Kidney tubule cell (primary cell): ENCODE measurements around the gene ANK2.
"Not testable (repeated sequence)": the region's sequence is repeated elsewhere in the genome, so short reads cannot be mapped to it uniquely, and the experiment has no call there.

ENCODE experiments used
- DNase-seq: peaks from one replicate; pipeline ENCODE4 v3.0.0-alpha.2; 2018; ENCODE audit warnings: low spot score

ANK2 gene

DNA sequence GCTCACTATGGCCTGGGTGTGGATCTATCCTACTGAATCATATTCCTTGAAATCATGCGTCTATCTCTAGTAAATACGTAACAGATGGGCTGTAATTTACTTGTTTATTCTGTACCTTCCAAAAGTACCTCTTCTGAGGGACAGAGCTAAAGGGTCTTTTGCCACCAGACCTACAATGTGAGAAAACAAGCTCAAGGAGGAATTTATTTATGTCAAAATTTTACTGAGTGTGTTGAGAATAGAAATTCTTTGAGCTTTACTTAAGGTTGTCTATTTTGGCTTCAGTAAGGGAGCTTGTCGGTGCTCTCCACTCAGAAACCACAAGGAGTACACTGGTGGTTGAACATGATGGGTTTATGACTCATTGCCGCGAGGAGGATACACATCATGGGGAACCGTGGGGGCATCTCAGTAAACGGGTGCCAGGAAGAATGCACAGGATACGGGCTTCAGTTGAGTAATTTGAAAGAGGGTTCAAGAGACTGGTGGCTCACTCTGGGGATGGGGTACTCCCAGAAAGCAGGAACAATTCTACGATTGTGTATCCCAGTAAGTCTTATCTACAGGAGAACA is 3.0 kb downstream of the ANK2 start:
- DNase-seq, result peak; percentile 64

DNA sequence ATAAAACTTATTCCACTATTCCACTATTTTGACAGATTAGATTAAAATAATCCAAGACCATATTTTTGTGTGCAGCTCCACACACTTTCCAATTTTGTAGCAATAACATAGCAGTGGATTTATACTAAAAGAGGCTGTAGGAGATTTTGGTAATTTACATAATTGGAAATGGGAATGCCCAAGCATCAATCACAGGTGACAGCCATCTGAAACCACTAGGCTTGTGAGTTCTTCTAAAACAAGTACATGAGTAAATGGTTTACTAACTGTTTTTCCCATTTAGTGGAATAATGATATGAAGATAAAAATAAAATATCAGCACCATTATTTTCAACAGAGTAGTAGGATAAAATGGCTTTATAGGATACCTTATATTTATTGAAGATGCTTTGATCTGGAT is 4.4 kb downstream of the ANK2 start:
- DNase-seq, result no peak

DNA sequence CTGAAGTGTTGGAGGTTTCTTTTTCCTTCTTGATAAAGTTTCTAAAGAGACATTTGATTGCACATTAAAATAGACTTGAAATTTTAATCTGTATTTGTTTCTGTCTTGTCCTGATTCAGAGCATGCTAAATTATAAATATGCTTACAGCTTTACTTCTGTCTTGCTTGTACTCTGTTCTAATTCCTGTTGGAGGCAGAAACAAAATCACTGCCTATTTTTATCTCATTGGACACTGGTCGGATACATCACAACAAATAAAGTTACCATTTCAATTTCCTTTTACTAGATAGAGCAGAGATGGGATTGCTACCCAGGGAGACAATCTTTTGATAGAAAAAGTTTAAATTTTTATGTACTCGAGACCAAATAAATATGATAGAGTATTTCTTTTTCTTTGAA is 6.9 kb downstream of the ANK2 start:
- no peak for DNase-seq

DNA sequence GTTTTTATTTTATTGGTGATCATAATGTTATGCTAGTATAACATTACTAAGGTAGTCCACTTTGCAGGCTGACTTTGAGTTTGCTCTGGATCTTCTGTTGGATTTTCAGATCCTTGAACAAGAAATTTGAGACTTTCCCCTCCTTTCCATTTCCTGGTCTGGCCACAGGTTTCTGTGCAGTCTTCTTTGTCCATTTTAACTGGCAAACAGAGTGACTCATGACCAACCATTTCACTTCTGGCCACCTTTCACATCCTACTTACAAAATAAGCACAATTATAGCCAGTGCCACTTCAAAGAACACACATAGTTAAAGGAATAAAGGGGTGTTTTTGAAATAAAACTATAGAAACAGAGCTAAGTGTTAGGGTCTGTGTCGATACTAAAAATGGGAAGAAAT is 8.4 kb downstream of the ANK2 start:
- peak; percentile 74 for DNase-seq

DNA sequence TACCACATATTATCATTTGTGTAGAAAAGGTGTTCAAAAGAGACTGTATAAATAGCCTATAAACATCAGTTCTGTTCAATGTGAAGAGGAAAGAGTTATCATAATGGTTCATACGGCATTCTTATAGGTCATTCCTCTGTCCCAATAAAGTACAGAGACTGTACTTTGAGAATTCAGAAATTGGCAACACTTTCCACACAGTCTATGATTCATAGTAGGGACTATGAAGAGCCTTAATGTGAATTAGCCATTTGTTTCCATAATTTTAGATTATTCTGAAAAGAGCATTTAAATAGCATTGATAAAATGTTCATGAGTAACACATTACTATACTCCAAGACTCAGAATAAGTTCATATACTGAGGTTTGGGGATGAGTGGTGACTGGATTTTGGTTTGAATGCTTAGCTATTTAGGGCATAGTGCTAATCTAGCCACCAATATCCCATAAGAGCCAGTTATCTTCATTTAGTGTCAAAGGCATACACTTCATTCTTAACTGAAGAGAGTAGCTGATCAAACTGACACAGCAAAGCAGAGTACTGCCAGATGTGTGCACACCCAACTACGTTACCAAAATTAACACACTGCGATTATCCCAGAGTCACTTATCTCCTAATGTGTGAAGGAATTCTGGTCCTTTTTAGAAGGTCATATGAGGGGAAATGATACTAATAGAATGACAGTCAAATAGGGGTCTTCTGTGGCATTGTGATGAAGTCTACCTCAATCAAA is 10.2 kb downstream of the ANK2 start:
- no peak for DNase-seq

DNA sequence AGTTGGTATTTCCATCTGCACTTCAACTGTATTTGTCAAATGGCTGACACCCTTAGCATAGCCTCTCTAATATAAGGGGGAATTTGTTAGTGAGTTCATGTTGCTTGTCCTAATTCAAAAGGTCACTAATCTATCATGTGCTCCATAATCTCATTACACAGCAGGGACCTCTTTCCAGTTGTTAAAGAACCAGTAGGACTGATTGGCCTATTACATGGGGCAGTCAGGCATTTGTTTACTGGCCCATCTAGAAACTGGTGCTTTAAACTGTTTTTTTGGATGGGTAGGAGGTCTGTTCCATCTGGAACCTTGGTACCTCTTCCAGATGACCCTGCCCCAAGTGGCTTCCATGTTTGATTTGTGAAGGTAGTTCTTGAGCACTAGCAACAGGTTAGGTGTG is 11.4 kb downstream of the ANK2 start:
- DNase-seq, result no peak

DNA sequence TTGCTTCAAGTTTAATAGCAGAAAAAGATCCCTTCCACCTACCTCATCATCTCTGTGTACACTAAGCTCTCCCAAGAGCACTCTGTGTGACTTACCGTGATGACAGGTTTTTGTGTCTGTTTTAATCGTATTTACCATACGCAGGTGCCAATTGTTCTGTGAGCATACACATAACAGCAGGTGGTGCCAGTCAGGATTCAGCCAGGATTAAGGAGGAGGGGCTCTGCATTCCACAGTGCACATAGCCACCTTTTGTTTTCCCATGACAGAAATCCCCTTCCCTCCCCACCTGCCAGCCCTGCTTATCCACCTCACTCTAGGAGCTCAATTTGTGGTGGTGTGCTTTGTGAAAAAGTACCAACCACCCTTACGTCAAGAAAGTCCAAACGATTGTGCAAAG is 14.8 kb downstream of the ANK2 start:
- DNase-seq, result no peak

DNA sequence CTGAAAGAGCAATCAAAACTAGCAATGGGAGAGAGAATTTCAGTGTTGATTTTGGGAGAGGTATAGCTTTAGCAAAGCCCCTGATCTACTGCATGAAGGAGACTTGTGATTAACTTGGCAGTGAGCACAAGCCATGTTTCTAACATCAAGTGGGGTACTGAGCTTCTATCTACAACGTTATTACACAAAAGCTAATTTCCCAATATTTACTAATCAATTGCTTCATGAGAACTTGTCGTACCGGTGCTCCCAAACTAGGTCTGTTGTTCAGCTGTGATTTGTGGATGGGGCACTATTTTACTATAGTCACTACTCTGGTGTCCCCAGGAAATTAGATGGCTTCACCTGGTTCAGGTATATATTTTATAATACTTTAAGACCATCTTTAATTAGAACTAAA is 16.2 kb downstream of the ANK2 start:
- no peak for DNase-seq

DNA sequence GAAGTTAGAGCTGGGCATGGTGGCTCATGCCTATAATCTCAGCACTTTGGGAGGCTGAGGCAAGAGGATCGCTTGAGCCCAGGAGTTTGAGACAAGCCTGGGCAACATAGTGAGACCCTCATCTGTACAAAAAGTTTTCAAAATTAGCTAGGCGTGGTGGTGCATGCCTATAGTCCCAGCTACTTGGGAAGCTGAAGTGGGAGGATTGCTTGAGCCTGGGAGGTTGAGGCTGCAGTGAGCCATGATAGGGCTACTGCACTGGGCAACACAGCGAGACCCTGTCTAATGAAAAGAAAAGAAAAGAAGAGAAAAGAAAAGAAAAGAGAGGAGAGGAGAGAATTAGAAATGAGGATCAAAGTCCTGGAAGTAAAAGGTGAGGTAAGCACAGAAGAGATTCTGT is 19.3 kb downstream of the ANK2 start:
- not testable (repeated sequence) for DNase-seq

DNA sequence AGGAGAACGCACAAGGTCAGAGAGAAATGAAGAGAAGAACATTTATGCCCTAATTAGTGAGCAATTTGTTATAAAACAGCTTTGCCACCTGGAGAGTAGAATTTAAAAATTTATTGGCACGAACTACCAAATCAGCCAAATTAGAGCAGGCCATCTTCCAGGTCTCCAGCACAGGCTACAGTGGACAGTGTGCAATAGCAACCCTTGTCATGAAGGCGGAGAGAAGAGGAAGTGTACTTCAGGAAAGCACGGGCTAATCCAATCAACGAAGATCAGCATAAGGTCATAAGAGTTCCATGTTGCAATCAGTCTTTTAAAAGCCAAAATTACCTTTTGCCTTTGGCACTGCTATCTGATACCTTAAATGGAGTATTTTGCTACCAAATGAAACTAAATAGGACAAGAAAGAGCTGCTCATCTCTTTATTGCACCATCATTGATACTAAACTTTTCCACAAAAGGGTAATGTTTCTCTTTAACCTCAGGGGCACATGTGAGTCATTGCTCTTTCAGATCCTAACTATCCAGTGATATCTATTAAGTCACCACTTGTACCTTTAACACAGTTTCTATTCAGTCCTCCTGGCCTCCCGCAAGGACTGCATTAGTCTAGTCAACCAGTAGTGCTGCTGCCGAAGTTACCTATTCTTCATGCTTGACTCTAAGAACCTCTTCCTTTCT is 19.9 kb downstream of the ANK2 start:
- DNase-seq, result peak; percentile 60

DNA sequence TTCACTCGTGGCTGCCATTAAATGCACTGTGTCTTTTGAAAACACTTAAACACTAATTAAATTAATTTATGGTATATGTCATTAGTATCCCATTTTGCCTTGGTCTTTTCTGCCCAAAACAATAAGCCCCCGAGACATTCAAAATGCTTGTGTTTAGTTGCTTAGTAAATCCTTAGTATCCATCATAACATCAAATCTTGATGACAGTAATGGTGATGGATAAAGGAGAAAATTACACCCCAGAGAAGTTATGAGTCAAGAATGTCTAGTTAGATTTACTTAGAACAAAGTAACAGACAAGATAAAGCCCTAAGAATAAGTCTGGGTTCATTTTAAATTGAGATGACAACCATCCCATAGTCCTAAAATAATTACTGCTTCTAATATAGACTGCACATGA is 21.3 kb downstream of the ANK2 start:
- no peak for DNase-seq

DNA sequence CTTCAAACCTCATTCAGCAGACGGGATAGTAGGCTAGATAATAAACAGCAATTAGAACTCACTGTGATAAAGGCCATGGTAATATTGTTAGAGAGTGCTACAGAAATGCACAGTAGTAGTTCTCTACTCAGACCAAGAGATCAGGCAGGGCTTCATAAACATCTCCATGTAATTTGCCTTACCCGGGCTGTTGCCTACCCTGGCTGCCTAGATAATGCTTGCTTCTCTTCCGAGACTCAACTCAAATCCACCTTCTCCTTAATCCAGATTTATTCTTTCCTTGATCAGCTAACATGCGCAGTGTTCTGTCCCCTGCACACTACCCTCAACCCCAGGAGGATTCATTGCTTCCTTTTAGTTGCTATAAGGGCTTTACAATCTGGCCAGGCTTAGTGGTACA is 21.8 kb downstream of the ANK2 start:
- no peak for DNase-seq

DNA sequence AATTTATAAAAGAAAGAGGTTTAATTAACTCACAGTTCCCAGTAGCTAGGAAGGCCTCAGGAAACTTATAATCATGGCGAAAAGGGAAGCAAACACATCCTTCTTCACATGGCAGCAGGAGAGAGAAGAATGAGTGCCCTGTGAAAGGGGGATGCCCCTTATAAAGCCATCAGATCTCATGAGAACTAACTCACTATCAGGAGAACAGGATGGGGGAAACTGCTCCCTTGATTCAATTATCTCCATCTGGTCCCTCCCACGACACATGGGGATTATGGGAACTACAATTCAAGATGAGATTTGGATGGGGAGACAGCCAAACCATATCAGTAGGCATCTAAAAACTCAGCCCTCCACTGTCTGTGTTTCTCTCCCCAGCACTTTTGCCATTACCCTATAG is 22.4 kb downstream of the ANK2 start:
- DNase-seq, result no peak

DNA sequence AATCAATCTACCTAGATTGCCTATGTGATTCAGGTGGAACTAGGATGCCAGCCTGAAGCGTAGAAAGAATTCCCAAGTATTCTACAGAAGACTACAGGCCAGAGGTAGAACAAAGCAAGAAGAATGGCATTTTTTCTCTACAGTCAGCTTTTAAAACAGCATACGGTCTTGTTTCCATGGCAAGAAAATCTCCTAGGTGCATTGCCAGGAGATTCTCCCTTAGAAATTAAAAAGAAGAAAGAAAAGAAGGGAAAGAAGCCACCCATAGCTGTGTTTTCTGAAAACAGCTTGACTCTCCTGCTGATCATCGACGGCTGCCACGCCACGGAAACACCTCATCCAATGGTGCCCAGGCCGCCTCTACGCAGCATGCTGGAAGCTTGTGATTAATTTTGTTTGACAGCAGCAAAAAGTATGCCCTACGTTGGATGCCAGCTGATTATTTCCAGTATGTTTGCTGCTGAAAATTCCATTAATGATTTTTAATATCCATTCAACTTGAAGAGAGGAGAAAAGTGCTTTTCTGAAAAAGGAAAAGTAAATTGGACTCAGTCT is 24.1 kb downstream of the ANK2 start:
- DNase-seq, result no peak

DNA sequence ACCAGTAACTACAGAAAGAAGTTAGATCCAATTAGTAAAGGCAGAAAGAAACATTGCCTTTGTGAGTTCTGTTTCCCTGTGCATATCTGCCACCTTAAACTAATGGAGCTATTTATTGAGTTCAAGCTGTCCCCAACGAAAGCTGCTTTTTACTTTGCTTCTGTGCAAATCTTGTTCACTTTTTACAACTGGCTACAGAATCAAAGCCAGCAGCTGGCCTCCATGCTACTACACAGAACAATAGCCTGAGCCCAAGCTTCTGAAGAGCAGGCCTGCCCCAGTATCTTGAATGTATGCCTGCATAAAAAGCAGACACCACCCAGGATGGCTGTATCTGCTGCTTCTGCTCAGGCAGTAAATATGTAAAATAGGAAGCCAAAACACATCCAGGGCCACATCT is 28.1 kb downstream of the ANK2 start:
- DNase-seq, result no peak

DNA sequence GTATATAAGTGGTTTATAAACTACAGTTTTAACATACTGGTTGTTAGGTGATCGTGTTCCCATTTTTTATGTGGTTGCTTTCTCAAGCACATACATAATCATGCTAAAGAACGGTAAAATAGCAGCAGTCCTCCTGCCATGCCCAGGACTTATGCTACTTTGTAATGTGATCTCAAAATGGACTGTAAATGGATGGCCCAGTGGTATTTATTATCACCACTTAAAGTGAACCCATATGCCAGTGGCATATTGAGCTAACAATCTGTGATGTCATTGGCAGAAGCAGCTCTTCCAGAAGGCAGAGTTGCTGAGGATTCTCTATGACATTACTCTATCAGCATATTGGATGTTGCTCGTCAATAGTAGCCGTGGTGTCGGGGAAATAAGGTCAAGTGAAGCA is 28.6 kb downstream of the ANK2 start:
- no peak for DNase-seq

DNA sequence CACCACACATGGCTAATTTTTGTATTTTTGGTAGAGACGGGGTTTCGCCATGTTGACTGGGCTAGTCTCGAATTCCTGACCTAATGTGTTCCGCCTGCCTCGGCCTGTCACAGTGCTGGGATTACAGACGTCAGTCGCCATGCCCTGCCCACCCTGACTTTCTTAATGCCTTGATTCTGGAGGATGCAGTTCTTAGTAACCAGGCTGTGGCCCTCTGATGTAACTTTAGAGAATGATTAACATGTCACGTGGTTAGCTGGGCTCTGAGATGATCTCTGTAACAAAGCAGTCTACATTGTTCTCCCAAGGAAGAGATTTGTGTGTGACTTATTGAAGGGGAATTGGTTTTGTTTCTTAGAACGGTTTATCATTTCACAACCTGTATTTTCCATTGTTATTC is 30.6 kb downstream of the ANK2 start:
- DNase-seq, result peak; percentile 84

DNA sequence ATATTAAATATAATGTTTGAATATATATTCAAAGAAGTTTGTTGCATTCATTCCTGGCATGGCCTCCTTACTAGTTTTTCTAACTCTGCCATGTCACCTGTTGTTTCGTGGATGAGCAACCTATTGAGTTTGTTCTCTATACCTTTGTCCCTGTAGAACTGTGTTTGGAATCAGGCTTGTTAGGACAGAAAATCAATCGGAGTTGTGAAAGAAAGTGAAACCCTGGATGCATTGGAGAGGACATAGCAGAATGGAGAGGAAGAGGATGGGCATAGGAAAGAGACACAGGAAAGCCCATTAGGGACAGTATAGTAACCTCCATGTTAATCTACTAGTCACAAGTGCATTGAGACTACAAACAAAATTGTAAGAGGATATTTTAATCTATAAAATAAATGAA is 31.2 kb downstream of the ANK2 start:
- no peak for DNase-seq

DNA sequence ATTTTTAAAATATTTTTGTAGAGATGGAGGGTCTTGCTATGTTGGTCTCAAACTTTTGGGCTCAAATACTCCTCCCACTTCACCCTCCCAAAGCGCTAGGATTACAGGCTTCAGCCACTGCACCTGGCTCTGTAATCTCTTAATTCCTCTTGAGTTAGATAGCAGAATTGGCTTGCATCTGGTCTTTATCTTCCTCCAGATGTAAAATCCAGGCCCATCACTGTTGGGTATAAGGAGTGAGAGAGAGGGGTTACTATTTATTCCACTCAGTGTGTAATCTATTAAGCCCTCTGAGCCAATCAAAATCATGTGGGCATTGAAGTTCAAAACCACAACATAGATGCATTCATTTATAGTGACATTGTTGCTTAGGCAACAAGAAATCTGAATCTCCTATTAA is 33.9 kb downstream of the ANK2 start:
- no peak for DNase-seq

DNA sequence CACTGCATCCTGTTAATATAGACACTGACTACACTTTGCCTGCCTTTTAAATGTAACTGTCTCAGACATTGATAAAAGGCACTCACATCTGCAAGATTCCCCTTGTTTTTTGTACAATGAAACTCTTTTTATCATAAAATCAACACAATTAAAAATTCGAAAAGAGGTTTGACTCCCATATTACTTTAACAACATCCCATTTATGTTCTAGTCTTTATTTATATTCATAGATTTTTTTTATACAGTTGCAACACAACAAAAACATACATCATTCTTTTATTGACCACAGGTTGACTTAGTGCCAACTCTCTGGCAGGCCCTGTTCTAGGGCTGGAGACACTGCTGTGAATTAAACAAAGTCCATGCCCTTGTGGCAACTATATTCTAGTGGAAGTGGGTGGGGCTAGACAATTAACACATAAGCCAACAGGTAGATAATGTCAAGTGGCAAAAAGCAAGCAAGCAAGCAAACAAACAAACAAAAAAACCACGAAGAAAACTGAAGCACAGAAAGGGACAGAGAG is 36.8 kb downstream of the ANK2 start:
- no peak for DNase-seq

DNA sequence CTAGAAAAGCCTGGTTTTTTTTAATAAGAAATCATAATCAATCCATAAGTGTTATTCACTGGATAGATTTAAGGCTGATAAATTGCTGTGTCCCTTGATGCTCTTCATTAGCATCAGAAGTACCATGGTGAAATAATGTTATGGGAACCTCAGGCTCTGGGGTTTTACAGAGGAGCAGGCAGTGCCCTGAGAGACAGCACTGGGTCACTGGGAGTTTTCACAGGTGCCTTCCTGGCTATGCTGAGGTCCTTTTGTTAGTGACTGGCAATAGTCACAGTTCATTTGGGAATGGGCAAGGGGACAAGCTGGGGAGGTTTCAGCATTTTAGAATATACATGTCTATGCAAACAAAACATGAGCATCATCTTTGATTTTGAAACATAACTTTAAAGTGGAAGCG is 38.6 kb downstream of the ANK2 start:
- DNase-seq, result no peak

DNA sequence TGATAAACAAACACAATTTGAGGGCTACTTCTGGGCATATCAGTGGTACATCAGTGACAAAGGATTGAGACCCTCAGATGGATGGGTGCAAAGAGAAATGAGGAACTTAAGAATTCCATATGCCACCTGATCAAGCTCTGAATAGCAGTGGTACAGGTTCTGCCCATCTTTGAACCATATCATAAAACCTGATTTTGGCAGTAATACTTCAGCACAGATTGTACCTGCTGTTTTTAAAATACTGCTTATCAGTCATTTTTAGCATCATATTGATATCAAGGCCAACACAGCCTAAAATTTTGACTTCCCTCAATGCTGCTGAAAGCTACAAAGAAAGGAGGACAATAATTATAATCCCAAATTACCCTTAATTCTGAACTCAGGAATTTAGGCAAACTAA is 41.5 kb downstream of the ANK2 start:
- no peak for DNase-seq

DNA sequence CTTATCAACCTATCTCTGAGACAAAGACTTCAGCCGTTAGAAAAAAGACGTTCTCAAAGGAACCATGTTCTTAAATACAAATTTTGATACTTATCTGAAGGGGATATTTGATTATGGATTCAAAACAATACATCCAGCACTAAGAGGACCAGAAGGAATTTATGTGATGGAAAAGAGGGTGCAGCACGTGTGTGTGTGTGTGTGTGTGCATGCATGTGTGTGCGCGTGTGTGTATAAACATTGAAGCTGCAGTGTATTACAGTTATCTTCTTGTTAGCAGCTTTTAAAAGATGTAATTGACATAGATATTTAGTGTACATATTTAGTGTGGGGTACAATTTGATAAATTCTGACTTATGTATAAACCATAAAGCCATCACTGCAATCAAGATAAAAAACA is 44.9 kb downstream of the ANK2 start:
- DNase-seq, result no peak
